HG03045 (cell line): ENCODE data around the gene NOTO.

ENCODE experiments used
- ATAC-seq: cut with Tn5 transposase; IDR thresholded peaks from one replicate; pipeline ENCODE4 v1.9.1; 2021; ENCODE audit warnings: mild to moderate bottlenecking, moderate library complexity; ENCODE audit not compliant: unreplicated experiment

NOTO gene

DNA sequence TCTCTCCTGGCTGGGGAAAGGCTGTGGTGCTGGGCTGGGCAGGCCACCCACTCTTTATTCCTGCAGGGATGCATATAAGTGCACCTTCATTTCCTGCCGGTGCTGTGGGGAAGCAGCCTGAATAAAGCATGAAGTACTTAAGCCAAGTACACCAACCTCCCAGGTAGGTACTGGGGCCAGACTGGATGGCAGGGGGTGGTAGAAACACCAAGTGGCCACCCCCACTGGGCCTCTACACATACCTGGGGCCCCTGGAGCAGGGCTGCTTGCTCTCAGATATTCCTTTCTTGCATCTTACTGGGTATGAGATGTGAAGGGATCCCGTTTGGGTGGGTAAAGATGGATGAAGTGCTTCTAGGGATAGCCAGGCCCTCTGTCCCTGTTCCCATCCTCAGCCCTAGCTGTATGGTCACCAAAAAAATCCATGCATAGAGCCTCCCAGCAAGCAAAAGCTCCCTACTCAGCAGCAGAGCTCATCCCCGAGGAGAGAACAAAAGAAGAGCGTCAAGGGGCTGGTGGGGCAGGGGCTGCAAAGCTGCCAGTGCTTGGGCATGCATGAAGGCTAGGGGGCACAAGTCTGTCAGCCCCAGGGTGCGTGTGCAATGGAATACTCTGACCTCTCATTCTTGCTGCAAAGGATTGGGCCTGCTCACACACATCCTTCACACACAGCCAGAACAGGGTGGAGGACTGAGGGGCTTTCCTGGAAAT, 53.7 kb downstream of the NOTO start:
- no peak for ATAC-seq

DNA sequence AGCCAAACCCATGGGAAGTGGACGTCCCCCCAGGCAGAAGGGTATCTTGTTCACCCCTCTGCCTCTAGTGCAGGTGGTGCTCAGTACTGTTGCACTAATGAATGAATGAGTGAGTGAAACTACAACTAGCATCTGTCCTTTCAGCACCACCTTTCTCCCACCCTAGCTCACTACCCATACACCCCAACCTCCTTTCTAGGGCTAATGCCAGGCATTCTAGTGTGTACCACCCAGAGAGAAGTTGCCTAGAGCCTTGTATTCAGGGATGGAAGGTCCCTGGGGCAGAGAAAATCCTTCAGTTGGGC, 54.2 kb downstream of the NOTO start:
- no peak for ATAC-seq

DNA sequence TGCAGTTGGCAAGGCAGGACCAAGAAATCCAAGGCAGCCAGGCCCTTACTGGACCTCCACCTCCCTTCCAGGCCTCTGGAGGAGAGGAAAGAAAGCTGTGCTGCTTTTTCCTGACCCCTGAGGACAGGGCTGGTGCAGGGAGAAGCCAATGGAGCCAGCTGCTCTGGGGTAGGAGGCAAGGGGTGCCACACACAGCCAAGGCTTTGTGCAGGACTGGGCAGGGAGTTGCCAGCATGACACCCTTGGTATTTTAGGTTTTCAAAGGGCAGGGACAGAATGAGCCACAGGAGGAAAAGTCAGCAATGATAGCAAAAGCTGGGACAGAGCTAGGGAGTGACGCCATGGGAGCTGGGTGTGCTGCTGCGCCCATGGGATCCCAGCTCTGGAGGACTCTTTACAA, 54.6 kb downstream of the NOTO start:
- ATAC-seq: no peak

DNA sequence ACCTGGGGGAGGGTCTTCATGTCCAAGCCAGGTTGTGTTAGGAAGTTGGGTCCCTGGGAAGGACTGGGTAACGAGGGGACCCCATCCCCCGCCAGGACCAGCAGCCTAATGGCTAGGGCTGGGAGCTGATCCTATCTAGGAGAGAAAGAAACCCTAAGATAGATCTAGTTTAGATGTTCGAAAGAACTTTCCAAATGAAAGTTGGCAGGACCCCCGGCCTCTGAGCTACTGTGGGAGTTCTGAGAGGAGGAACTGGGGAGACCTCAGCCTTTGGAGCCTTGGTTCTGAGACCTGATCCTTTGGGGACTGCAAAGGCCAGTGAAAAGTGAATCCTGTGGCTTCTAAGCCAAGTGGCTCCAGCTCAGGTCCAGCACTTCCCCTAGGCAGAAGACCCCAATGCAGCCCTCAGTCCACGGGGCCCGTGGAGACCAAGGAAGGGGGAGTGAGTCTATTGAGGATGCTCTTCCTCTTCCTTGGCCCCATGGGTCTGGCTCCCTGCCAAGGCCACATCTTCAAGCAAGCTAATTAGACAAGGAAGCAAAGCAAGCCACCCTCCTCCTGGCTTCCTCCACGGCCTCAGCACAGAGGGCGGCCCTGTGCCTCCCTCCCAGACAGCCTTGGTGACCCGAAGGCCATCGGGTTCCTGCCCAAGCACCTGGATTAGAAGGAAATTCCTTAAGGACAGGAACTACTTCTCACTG, 55.2 kb downstream of the NOTO start:
- no peak for ATAC-seq

DNA sequence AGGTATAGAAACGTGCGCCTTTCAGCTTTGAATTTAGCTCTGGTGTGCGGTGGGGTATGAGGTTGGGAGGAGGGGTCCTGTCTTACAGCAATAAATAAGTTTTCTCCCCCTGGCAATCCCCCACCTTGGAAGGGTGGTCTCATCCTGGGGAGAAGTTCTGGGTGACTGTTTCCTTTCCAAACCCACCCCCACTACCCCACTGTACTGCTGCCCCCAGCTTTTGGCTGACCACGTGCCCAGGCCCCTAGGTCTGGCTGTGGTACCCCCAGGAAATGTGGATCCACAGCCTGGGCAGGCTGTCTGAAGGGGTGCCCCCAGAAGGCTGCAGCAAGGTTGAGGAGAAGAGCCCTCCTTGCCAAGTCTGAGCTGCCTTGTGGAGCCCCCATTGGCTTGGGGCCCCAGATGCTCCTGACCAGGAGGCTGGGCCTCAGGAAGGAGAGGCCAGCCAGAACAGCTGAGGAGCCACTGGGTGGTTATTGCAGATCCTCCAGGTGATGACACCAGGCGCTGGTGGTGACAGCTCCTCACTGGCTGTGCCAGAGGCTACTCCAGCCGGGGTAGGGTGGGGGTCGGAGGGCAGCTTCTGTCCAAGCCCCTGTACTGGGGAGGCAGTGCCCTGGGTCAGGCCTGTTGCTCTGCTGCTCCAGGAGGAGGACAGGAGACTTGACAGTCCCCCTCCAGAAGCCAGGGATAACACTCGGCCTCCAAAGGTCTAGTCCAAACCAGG, 56.0 kb downstream of the NOTO start:
- no peak for ATAC-seq

DNA sequence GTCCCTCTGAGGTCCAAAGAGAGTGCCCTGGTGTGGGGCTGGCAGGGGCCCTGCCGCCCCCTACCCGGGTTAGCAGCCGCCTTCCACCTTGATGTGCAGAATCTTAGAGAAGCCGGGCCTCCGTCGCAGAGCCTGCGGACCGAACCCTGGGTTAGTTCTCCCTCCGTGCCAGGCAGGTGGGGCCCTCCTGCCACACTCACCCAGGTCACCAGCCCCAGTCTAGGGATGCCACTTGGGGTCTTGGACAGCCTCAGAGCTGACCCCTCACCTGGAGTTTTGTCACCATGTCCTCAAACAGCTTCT, 56.5 kb downstream of the NOTO start:
- no peak for ATAC-seq

DNA sequence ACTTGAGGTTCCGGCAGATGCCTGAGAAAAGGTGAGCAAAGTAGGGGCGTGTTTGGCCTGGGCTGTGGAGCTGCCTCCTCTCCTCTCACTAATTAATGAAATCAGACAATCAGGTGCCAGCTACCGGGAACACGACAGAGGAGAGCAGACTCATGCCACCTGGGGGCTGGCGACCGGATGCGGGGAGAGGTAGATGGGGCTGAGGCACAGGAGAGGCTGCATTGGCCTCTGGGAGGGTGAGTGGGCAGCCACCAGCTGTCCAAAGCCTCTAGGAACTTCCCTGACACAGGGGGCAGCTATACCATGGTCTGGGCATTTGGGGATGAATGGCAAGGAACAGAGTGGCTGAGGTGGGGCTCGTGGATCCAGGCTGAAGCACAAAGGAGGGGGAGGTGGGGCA, 56.9 kb downstream of the NOTO start:
- no peak for ATAC-seq

DNA sequence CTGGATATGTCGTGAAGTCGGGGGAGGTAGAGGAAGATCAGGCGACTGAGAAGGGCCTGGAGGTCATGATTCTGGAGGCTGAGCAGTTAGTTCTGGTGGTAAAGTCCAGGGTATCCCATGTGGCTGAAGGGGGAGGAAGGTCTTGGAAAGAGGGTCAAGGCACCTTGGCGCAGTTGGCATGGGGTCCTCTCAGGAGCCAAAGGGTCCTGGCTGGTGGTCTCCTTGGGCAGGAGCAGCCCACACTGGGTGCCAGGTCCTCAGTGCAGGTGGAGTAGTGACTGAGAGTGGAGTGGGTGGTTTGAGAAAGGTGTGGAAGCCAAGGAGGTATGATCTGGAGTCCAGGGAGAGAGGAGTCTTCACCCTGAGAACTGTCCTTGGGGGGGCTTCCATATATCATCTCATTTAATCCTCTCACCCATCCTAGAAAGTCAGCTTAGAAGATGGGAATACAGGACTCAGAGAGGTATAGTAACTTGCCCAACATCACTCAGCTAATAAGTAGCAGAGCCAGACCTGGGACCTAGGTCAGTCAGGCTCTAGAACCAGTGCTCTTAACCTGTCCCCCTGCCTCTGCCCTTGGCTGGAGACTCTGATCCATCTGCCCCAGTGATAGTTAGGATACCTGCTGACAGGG, 57.4 kb downstream of the NOTO start:
- ATAC-seq: no peak

DNA sequence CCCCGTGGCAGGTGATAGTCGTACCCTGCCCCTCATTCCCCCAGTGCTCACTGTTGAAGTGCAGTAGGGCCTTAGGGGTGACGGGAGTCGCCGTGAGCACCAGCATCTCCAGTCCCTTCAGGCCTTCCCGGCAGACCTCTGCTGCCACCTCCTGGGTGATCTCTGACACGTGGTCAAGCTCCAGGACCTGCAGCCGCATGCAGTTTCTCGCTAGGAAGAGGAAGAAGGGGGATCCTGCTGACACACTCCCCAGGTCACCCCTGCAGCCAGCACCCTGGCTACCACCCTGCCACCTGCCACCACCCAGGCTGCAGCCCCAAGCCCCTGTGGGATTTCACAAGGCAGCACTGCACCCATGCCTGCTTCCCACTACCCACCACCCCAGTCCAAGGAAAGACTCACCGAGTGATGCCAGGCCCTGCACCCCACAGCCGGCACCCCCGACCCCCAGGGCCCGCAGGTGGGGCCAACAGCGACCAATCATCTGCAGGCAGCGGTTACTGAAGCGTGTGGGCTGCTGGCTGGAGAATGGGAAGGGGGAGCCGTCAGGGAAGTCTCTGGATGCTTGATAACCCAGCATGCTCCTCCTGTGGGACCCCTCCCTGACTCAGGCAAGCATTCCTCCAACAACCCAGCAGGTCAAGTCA, 58.1 kb downstream of the NOTO start:
- ATAC-seq: no peak
